Ureter (tissue), 1 donor: ENCODE data around the gene ARL14. TPM values are rescaled to one million over a fixed set of nuclear protein-coding genes. Genes with fewer than 3 reads are reported as not detected.
"Not testable (repeated sequence)": the region's sequence is repeated elsewhere in the genome, so short reads cannot be mapped to it uniquely, and the experiment has no call there.

Experiments
- DNase-seq: peaks from one replicate; pipeline ENCODE4 v3.0.0-alpha.2; 2020; ENCODE audit warnings: low spot score
- total RNA-seq: library from RNA; stranded (reverse); gene quantifications from one replicate; pipeline ENCODE4 v1.2.4, GENCODE V29; 2023
- donor health status: DM: yes; HTN: yes; CAD: no.

ARL14 gene
- total RNA-seq, 1 donor from 2014 or later: 2.9 TPM

DNA sequence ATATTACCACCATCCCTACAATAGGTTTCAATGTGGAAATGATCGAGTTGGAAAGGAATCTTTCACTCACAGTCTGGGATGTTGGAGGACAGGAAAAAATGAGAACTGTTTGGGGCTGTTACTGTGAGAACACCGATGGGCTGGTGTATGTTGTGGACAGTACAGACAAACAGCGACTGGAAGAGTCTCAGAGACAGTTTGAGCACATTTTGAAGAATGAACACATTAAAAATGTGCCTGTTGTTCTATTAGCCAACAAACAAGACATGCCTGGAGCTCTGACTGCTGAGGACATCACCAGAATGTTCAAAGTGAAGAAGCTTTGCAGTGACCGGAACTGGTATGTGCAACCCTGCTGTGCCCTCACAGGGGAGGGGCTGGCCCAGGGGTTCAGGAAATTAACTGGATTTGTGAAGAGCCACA is 510 bp downstream of the ARL14 start:
- no peak for DNase-seq

GRCh38 chr3:160678292-160678842 is 1.4 kb downstream of the ARL14 start:
- DNase-seq: no peak

DNA sequence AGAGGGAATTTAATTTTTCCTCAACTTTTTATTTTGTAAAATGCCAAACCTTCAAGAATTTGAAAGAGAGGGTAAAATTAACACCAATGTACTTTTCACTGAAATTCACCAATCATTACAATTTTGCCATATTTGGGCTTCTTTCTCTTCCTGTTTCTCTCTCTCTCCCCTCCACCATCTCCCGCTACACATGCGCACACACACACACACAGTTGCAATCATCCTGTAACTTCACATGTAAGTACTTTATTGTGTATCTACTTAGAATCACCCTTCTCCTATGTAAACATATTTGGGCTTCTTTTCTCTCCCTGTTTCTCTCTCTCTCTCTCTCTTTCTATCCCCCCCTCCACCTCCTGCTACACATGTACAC is 7.4 kb downstream of the ARL14 start:
- DNase-seq: no peak

DNA sequence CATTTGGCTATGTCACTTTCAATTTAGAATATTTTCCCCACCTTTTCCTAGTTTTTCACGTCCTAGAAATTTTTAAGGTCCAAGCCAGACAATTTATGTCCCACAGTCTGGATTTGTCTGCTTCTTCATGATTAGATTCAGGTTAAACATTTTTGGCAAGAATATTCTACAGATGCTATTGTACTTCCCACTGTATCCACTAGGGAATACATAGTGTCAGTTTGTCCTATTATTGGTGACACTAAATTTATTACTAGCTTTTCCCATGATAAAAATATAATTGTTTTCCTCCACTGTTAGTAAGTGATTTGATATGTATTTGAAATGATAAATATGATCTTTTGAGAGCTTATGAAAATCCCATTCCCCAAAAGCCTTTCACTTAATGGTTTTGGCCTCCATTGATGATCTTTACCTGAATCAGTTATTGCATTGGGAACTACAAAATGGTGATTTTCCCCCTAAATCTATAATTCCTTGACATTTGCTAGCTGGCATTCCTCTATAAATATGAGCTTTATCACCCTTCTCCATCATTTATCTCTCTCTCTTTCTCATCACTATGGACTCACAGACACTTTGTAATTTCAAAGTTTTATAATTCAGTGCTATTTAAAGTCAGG is 8.3 kb downstream of the ARL14 start:
- no peak for DNase-seq

DNA sequence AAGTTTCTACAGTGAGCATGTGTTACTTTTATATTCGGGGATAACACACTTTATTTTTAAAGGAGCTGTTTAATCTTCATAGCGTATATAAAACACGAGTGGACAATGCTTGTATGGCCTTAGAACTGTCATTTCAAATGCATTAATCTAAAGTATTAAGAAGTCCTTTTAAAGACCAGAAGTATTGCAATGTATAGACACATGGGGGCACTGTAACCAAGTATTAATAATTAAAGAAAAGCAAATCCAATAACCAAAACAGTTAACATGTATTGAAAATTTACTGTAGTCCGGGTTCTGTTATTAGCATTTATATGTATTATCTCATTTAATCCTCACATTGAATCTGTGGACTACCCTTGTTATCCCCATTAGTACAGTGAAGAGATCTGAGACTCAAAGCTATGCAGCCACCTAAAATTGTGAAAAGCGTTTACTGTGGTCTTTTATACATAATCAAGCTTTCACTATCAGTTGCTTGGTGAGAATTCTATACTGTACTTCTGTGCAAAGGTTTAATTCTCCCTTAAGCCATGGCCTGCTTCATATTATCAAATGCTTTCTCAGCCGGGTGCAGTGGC is 10.1 kb downstream of the ARL14 start:
- no peak for DNase-seq

DNA sequence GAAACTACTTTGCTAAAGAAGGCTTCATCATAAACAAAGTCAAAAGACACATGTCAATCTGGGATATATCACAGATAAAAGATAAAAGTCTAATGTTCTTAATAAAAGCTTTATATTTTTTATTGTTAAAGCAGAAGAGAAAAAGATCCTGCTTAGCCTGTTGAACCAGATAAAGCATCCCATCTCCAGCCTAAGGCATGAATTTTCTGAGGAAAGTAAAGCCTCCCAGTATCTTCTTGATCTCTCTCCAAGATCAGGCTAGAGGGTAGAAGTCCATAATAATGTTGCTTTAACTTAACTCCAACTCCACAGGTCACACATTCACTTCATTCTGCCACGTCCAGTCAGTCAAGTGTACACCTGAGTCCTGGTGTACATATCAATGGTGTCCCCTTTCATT is 14.2 kb downstream of the ARL14 start:
- DNase-seq: no peak

GRCh38 chr3:160691962-160692361 is 15.0 kb downstream of the ARL14 start:
- no peak for DNase-seq

DNA sequence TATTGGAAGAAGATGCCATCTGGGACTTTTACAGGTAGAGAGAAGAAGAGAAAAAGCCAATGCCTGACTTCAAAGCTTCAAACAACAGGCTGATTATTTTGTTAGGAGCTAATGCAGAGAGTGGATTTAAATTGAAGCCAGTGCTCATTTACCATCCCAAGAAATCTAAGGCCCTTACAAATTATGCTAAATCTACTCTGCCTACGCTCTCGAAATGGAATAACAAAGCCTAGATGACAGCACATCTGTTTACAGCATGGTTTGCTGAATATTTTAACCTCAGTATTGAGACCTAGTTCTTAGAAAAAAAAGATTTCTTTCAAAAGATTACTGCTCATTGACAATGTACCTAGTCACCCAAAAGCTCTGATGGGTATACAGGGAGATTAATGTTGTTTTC is 16.2 kb downstream of the ARL14 start:
- no peak for DNase-seq

GRCh38 chr3:160694345-160694744 is 17.4 kb downstream of the ARL14 start:
- DNase-seq: no peak

- DNase-seq: no peak
Observed at GRCh38 chr3:160695003-160695402, 18.0 kb downstream of the ARL14 start.

DNA sequence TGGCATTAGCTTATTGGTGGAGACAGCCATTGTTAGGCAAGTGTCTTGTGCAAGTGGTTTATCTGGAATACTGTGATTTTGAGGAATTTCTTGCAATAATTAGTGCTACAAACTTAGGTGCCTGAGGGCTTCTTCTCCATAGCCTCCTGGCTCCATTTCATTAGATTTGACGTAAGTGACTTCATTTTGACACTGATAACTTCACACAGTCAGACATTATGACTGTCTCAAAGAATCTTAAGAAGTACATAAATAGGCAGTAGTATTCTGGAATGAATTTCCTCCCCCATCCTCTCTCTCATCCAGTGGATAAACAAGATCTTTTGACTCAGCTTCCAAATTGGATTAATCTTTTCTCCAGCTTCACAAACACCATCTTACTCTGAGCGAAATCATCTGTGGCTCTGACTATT is 19.0 kb downstream of the ARL14 start:
- DNase-seq: no peak

GRCh38 chr3:160697637-160698380 is 20.8 kb downstream of the ARL14 start:
- no peak for DNase-seq

DNA sequence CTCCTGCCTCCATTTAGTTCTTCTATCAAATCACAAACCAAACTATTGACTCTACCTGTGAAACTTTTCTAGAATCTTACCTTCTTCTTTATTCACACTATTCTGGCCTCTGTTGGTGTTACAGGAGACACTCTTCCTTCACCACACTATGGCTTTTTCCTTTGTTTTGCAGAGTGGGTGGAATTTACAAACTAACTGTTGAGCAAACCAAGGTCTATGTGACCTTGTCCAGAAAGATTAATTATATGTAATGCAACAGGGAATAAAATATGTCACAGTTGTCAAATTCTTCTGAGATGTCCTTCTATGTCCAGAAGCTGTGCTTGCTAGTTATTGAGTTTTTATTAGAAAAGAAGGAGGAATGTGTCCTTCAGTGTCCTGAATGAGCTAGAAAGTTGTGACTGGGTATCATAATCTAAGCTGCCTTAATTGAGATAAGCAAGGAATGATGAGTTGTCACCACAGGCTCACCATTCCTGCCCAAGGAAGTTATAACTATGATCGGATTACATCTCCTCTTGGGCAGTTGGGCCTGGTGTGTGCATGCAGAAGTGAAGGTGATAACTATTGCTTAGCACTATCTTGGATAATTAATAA is 21.7 kb downstream of the ARL14 start:
- DNase-seq: no peak

- DNase-seq: no peak
Observed at GRCh38 chr3:160701490-160701889, 24.5 kb downstream of the ARL14 start.

- no peak for DNase-seq
Observed at GRCh38 chr3:160702290-160702689, 25.3 kb downstream of the ARL14 start.

GRCh38 chr3:160703974-160704373 is 27.0 kb downstream of the ARL14 start:
- no peak for DNase-seq

GRCh38 chr3:160707187-160707794 is 30.3 kb downstream of the ARL14 start:
- DNase-seq: no peak

GRCh38 chr3:160709477-160710182 is 32.7 kb downstream of the ARL14 start:
- DNase-seq: no peak

DNA sequence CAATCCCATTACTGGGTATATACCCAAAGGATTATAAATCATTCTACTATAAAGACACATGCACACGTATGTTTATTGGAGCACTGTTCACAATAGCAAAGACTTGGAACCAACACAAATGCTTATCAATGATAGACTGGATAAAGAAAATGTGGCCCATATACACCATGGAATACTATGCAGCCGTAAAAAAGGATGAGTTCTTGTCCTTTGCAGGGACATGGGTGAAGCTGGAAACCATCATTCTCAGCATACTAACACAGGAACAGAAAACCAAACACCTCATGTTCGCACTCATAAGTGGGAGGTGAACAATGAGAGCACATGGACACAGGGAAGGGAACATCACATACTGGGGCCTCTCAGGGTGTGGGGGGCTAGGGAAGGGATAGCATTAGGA is 36.2 kb downstream of the ARL14 start:
- DNase-seq: not testable (repeated sequence)

DNA sequence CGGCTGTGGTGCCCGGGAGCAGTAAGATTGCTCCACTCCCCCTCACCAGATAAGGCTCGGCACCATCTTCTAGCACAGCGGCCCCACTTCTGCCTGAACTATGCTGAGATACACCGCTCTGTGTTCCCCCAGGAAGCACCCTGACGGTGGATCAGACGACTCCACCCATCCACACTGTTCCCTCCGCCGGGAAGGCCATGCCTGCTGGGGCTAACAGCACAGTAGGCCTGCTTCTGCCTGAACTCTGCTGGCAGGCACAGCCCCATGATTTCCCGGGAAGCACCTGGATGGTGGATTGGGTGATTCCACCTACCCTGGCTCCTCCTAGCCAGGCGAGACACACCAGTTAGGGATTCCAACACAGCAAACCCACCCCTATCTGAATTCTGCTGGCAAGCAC is 42.8 kb downstream of the ARL14 start:
- DNase-seq: no peak

DNA sequence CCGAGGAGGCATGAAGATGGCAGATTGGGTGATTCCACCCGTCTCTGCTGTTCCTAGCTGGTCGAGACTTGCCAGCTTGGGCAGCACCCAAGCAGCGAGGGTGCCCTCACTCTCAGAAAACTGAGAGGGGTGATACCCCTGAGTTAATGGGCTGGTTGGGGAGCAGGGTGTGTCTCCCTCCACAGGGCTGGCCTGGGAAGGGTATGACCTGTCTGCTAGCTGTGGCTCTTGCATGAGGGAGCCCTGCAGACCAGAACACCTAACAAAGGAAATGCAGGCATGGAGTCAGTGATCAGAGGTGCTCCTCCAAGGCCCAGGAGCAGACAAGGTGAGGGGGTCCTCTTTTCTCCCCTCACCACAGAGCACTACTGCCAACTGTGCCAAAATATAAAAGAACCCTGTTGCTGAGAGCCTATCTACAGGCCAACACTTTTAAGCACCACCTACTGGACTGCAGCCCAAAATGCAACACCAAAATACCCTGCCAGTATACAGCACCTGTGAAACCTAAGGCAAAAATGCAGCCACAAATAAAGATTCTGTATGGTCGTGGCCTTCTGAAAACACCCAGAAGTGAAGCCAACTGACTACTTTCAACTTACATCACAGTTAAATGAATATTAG is 43.3 kb downstream of the ARL14 start:
- no peak for DNase-seq
